Endothelial cell of umbilical vein (primary cell): ENCODE results near the gene PITX2. TPM values are rescaled to one million over a fixed set of nuclear protein-coding genes. Genes with fewer than 3 reads are reported as not detected.
A peak's percentile ranks its signal among the peaks of the same experiment; 100 is the strongest.

Experiments used
- BruUV-seq: library from RNA; stranded (reverse); fragments of 400-500 nt; replicated peaks from 2 replicates; lab custom pipeline; 2021; lab: Mats Ljungman, UMichigan
- CTCF ChIA-PET: fragments of 300-600, 350-600 bp; sonication (Branson Sonifier 250); formaldehyde crosslinking; loops from one replicate; lab custom pipeline; 2021; ENCODE audit warnings: antibody characterized with exemption, inconsistent platforms; lab: Charles Lee
- POLR2A ChIA-PET: fragments of 300-600, 350-600 bp; sonication (Branson Sonifier 250); formaldehyde crosslinking; loops from one replicate; lab custom pipeline; 2021; ENCODE audit warnings: antibody characterized with exemption, inconsistent platforms; lab: Charles Lee
- DNase-seq: peaks from one replicate; pipeline ENCODE4 v3.0.0-alpha.2; 2011; ENCODE audit warnings: low read depth, low spot score
- FAIRE-seq: peaks from 2 replicates; lab custom pipeline; 2011; peaks lifted over from hg19 to GRCh38; lab: Jason Lieb, UNC
- H2AFZ ChIP-seq: 2 replicates; pipeline ENCODE4 v1.6.0; 2012; ENCODE audit warnings: low read depth, low read length, control low read depth, inconsistent platforms
- H3K27ac ChIP-seq: 2 replicates; pipeline ENCODE4 v1.5.1; 2011; ENCODE audit warnings: low read depth, mild to moderate bottlenecking, control low read depth, low read length, moderate library complexity; ENCODE audit not compliant: insufficient read depth
- H3K27me3 ChIP-seq, 2 experiments: 2 replicates each; pipeline versions ENCODE4 v1.6.0 to v1.6.1; 2011; ENCODE audit warnings: low read length in 2 of 2, mixed read lengths in 1 of 2; ENCODE audit not compliant: control insufficient read depth in 2 of 2, insufficient read depth in 2 of 2
- H3K36me3 ChIP-seq, 2 experiments: 2 replicates in 1 of 2; 3 replicates in 1 of 2; pipeline ENCODE4 v1.5.1; 2011; ENCODE audit warnings: low read length in 2 of 2, mild to moderate bottlenecking in 1 of 2, moderate library complexity in 1 of 2; ENCODE audit not compliant: control insufficient read depth in 2 of 2, insufficient read depth in 2 of 2; ENCODE audit errors: extremely low read depth in 1 of 2
- H3K4me1 ChIP-seq: 3 replicates; pipeline ENCODE4 v1.5.1; 2011; ENCODE audit warnings: mild to moderate bottlenecking, low read length; ENCODE audit not compliant: control insufficient read depth, insufficient read depth; ENCODE audit errors: extremely low read depth
- H3K4me2 ChIP-seq: 2 replicates; pipeline ENCODE4 v1.6.1; 2011; ENCODE audit warnings: low read length, control low read depth, mixed read lengths; ENCODE audit not compliant: insufficient read depth
- H3K4me3 ChIP-seq, 3 experiments: fragments of 200-600 bp in 1 of 3; sonication (generic), shearing (Covaris generic) in 1 of 3; replicated peaks in 1 of 3; 2 replicates each; pipeline ENCODE4 v1.5.1; 2011 to 2016; ENCODE audit warnings: control low read depth in 3 of 3, low read length in 3 of 3, mild to moderate bottlenecking in 2 of 3, inconsistent platforms in 1 of 3, low read depth in 1 of 3, moderate library complexity in 1 of 3; ENCODE audit not compliant: insufficient read depth in 1 of 3
- H3K79me2 ChIP-seq: 2 replicates; pipeline ENCODE4 v1.6.0; 2012; ENCODE audit warnings: low read length, inconsistent platforms; ENCODE audit not compliant: control insufficient read depth, insufficient read depth
- H3K9ac ChIP-seq: replicated peaks from 2 replicates; pipeline ENCODE3; 2011; ENCODE audit warnings: low read length, control low read depth; ENCODE audit not compliant: insufficient read depth; ENCODE audit errors: extremely low read depth
- H3K9me1 ChIP-seq: replicated peaks from 3 replicates; pipeline ENCODE4 v1.6.0; 2011; ENCODE audit warnings: mild to moderate bottlenecking, low read length; ENCODE audit not compliant: control insufficient read depth, insufficient read depth; ENCODE audit errors: extremely low read depth
- H3K9me3 ChIP-seq: replicated peaks from 2 replicates; pipeline ENCODE4 v1.5.1; 2012; ENCODE audit warnings: low read length, inconsistent platforms; ENCODE audit not compliant: control insufficient read depth, insufficient read depth
- H4K20me1 ChIP-seq: replicated peaks from 2 replicates; pipeline ENCODE3; 2011; ENCODE audit warnings: mild to moderate bottlenecking, low read length; ENCODE audit not compliant: control insufficient read depth, insufficient read depth; ENCODE audit errors: extremely low read depth
- EZH2 ChIP-seq: IDR thresholded peaks from 2 replicates; pipeline ENCODE4 v1.6.1; 2012; ENCODE audit warnings: borderline replicate concordance, low read depth, mild to moderate bottlenecking, moderate library complexity, low read length, inconsistent platforms; ENCODE audit not compliant: severe bottlenecking
- FOS ChIP-seq: IDR thresholded peaks from 2 replicates; pipeline ENCODE4 v1.6.1; 2011; ENCODE audit warnings: mild to moderate bottlenecking, low read length, moderate library complexity, borderline replicate concordance; ENCODE audit not compliant: insufficient read depth
- JUN ChIP-seq: IDR thresholded peaks from 2 replicates; pipeline ENCODE4 v1.6.1; 2011; ENCODE audit warnings: borderline replicate concordance, low read depth; ENCODE audit not compliant: insufficient read length, insufficient read depth
- dilution Hi-C: fragments of 300-500 bp; cut with MboI; formaldehyde crosslinking; loops from one replicate; pipeline ENCODE4 v1.15.0; 2019; ENCODE audit warnings: low sequenced_read_pairs; ENCODE audit not compliant: extremely low pct_ligation_motif_present
- intact Hi-C: fragments of 100-400 bp; cut with micrococcal nuclease; formaldehyde crosslinking; loops from one replicate; pipeline ENCODE4 v1.10.0; 2022
- polyA plus RNA-seq, 4 experiments: library from polyadenylated mRNA; depleted of rRNA in 3 of 4; stranded (reverse) in 3 of 4; unstranded in 1 of 4; fragments of >200 nt; gene quantifications; 2 replicates each; pipeline versions ENCODE4 v1.2.1 to v1.2.3, GENCODE V29; 2011 to 2012; ENCODE audit warnings: missing spikeins in 1 of 4
- total RNA-seq: library from RNA; stranded (reverse); gene quantifications from 2 replicates; pipeline ENCODE4 v1.2.3, GENCODE V29; 2021

The PITX2 gene
- total and polyA plus RNA-seq, 2 donors (not counting 3 experiments of a cell fraction or from before 2014, with no cell fraction given): 0.04 to 0.31 TPM

DNA sequence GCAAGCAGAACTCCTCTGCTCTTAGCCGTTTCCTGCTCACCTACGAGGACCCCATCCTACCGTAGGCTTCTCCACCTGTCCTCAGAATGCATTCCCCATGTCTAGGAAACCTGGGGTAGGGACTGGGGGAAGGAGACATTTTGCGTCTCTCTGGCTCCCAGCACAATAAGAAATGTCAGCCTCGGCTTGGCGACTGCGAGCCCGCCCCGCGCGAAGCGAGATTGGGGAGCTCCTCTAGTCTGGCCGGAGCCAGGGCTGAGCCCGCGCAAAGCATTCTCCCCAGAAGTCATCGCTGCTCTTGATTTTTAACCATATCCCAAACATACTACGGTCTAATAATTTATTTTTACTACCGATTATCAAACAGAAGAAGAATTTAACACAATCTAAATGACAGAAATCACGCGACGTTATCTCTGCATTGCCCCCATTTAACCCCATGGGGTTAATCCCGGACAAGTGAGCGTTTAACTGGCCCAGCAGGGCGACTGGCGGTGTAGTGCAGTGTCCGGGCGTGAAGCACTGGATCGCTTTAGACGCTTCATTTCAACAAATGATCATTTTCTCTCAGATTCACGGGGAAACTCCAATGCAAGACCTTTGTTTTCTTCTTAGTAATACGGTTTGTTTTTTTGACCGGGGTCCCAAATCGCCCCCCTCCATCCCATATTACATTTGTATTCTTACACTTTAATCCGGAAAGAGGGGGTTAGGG is 8.0 kb upstream of the PITX2 start:
- no peak overlapping the region for H2AFZ ChIP-seq
- H3K4me2 ChIP-seq: no peak overlapping the region
- ChIA-PET CTCF (interaction anchor here (0.7 to 5.0 kb wide), 11 partner anchors 8 to 1401 kb away, joined by 3 to 78 read pairs (median 3); partner anchors contain the start of gene PITX2), POLR2A (no interaction called here)
- H3K4me3 ChIP-seq: no peak overlapping the region
- no peaks in the 10 kb centered on the region for H3K9me3 ChIP-seq
- peak; percentile 54 for FAIRE-seq
- no peak overlapping the region for H3K27ac ChIP-seq
- no peaks in the 10 kb centered on the region for H3K4me1 ChIP-seq
- no peaks in the 10 kb centered on the region for H3K36me3 ChIP-seq
- no peak overlapping the region for H3K9ac ChIP-seq
- H3K27me3 ChIP-seq: peaks cover 92% of the 10 kb centered on the region in 2 experiments
- no peaks in the 10 kb centered on the region for H4K20me1 ChIP-seq
- TF ChIP-seq EZH2 (peak; percentile 90), FOS (no peak)
- no peak for DNase-seq
- intact Hi-C loops (no loop called here), dilution Hi-C loops (no loop called here)
- H3K79me2 ChIP-seq: no peaks in the 10 kb centered on the region
- no peaks in the 10 kb centered on the region for H3K9me1 ChIP-seq
- no TSS peak for BruUV-seq

GRCh38 chr4:110629780-110630687 is 7.2 kb upstream of the PITX2 start:
- Histone ChIP-seq H3K9ac (no peak overlapping the region), H3K4me1 (no peaks in the 10 kb centered on the region), H4K20me1 (no peaks in the 10 kb centered on the region), H3K36me3 (no peaks in the 10 kb centered on the region), H2AFZ (no peak overlapping the region), H3K9me3 (no peaks in the 10 kb centered on the region), H3K4me2 (no peak overlapping the region), H3K27me3 (peaks cover 92 to 95% of the 10 kb centered on the region in 2 experiments), H3K27ac (no peak overlapping the region), H3K4me3 (no peak overlapping the region), H3K9me1 (no peaks in the 10 kb centered on the region), H3K79me2 (no peaks in the 10 kb centered on the region)
- no TSS peak for BruUV-seq
- TF ChIP-seq EZH2 (peak; percentile 32), JUN (no peak)
- CTCF ChIA-PET: interaction anchor here (1.0 to 5.0 kb wide), 3 partner anchors 656 to 1225 kb away, joined by 3 to 78 read pairs (median 9); no protein-coding TSS in a partner anchor
- intact Hi-C loops (no loop called here), dilution Hi-C loops (no loop called here)
- DNase-seq (no peak), FAIRE-seq (no peak)
- POLR2A ChIA-PET: no interaction called here
